Osteoblast (primary cell): Measurements from ENCODE around the gene DRG1. TPM values are rescaled to one million over a fixed set of nuclear protein-coding genes. Genes with fewer than 3 reads are reported as not detected.
A peak's percentile ranks its signal among the peaks of the same experiment; 100 is the strongest.
"Not testable (repeated sequence)": the region's sequence is repeated elsewhere in the genome, so short reads cannot be mapped to it uniquely, and the experiment has no call there.

ENCODE experiments used
- DNase-seq: peaks from one replicate; pipeline ENCODE4 v3.0.0; 2011; ENCODE audit warnings: low spot score, mixed read lengths; ENCODE audit not compliant: insufficient read length; ENCODE audit errors: missing footprints
- H2AFZ ChIP-seq: 2 replicates; pipeline ENCODE4 v1.6.0; 2011; ENCODE audit warnings: mild to moderate bottlenecking, low read length
- H3K27ac ChIP-seq: 2 replicates; pipeline ENCODE4 v1.5.1; 2011; ENCODE audit warnings: mild to moderate bottlenecking, low read depth, low read length, moderate library complexity
- H3K27me3 ChIP-seq: 2 replicates; pipeline ENCODE4 v1.6.0; 2012; ENCODE audit warnings: mild to moderate bottlenecking, control low read depth, inconsistent platforms, low read length, moderate library complexity; ENCODE audit not compliant: insufficient read depth
- H3K36me3 ChIP-seq: 2 replicates; pipeline ENCODE4 v1.5.1; 2011; ENCODE audit warnings: mild to moderate bottlenecking, low read length, control low read depth, moderate library complexity; ENCODE audit not compliant: insufficient read depth
- H3K4me1 ChIP-seq: 2 replicates; pipeline ENCODE4 v1.5.1; 2011; ENCODE audit warnings: mild to moderate bottlenecking, low read length, control low read depth, moderate library complexity; ENCODE audit not compliant: insufficient read depth
- H3K4me2 ChIP-seq: 2 replicates; pipeline ENCODE4 v1.6.0; 2011; ENCODE audit warnings: mild to moderate bottlenecking, low read length; ENCODE audit not compliant: insufficient read depth
- H3K4me3 ChIP-seq: fragments of 200-600 bp; sonication (generic); 3 replicates; pipeline ENCODE4 v1.5.1; 2012; ENCODE audit warnings: mild to moderate bottlenecking, low read length, inconsistent platforms; ENCODE audit not compliant: insufficient read depth
- H3K79me2 ChIP-seq: 2 replicates; pipeline ENCODE4 v1.6.0; 2012; ENCODE audit warnings: mild to moderate bottlenecking, low read length, control low read depth, inconsistent platforms; ENCODE audit not compliant: insufficient read depth
- H3K9me3 ChIP-seq: 2 replicates; pipeline ENCODE4 v1.5.1; 2011; ENCODE audit warnings: low read depth, low read length, control low read depth
- H4K20me1 ChIP-seq: 2 replicates; pipeline ENCODE4 v1.6.0; 2012; ENCODE audit warnings: mild to moderate bottlenecking, low read length, control low read depth; ENCODE audit not compliant: insufficient read depth
- total RNA-seq: library from RNA; depleted of rRNA; stranded (reverse); fragments of >200 nt; gene quantifications from 2 replicates; pipeline ENCODE4 v1.2.3, GENCODE V29; 2012
- TF ChIP-seq, protein P1 (sequence below): IDR thresholded peaks from 2 replicates; pipeline ENCODE4 v1.5.1; 2011; ENCODE audit warnings: mild to moderate bottlenecking, low read depth, low read length, moderate library complexity; ENCODE audit errors: extremely low read depth

Gene DRG1
- total RNA-seq, 1 donor, result 68.0 TPM

DNA sequence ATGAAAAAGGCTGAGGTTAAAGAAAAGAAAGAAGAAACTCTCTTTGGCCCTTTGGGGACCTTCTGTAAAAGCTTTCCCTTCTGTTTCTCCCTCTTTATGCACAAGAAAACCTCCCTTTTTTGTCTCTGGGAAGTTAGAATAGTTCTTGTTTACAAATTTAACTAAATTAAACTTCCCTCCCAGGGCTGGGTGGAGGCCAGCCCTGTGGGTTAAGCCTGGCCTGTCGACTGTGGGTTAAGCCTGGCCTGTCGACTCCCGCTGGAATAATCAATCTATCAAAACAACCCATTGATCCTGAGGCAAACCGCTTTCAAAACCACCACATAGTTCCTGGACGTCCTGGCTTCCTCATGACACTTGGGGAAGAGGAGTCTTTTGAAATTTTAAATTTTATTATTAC is 1.2 kb upstream of the DRG1 start:
- no peak for DNase-seq

DNA sequence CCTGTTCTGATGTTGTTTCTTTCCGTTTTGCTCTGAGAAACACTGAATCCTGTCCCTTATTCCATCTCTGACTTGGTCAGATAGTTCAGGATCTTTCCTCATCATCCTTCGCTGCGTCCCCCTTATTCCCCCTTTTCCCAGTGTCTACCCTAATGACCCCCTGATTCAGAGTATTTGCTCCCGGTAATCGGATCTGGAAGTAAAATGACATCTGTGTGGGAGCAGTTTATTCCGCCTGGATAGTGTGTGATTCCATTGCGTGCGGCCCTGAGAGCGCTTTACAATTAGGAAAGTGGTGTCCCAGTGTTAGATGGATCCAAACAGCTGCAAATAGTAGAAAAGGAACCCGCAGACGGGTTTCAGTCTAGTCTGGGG is 606 bp downstream of the DRG1 start:
- Histone ChIP-seq H4K20me1 (peaks cover 7% of the 10 kb centered on the region), H3K36me3 (peaks cover 28% of the 10 kb centered on the region), H2AFZ (peak overlapping the region; percentile 99), H3K27ac (peak overlapping the region; percentile 93), H3K4me1 (peaks cover 18% of the 10 kb centered on the region), H3K4me3 (peak overlapping the region; percentile 90), H3K9me3 (no peaks in the 10 kb centered on the region), H3K4me2 (peak overlapping the region; percentile 96), H3K79me2 (peaks cover 53% of the 10 kb centered on the region), H3K27me3 (no peaks in the 10 kb centered on the region)
- peak; percentile 74 for DNase-seq
- TF ChIP-seq, protein P1, sequence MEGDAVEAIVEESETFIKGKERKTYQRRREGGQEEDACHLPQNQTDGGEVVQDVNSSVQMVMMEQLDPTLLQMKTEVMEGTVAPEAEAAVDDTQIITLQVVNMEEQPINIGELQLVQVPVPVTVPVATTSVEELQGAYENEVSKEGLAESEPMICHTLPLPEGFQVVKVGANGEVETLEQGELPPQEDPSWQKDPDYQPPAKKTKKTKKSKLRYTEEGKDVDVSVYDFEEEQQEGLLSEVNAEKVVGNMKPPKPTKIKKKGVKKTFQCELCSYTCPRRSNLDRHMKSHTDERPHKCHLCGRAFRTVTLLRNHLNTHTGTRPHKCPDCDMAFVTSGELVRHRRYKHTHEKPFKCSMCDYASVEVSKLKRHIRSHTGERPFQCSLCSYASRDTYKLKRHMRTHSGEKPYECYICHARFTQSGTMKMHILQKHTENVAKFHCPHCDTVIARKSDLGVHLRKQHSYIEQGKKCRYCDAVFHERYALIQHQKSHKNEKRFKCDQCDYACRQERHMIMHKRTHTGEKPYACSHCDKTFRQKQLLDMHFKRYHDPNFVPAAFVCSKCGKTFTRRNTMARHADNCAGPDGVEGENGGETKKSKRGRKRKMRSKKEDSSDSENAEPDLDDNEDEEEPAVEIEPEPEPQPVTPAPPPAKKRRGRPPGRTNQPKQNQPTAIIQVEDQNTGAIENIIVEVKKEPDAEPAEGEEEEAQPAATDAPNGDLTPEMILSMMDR, result no peak

More for the DNA sequence above, 1.2 kb upstream of the DRG1 start:
- H3K27ac ChIP-seq, result peak overlapping the region; percentile 93
- H2AFZ ChIP-seq, result peak overlapping the region; percentile 92
- H3K4me2 ChIP-seq, result peak overlapping the region; percentile 96
- no peaks in the 10 kb centered on the region for H3K9me3 ChIP-seq
- H3K36me3 ChIP-seq, result peaks cover 13% of the 10 kb centered on the region
- H3K4me3 ChIP-seq, result no peak overlapping the region
- H3K79me2 ChIP-seq, result peaks cover 38% of the 10 kb centered on the region
- H4K20me1 ChIP-seq, result peaks cover 4% of the 10 kb centered on the region
- TF ChIP-seq, protein P1, result no peak
- H3K4me1 ChIP-seq, result peaks cover 18% of the 10 kb centered on the region
- no peaks in the 10 kb centered on the region for H3K27me3 ChIP-seq

DNA sequence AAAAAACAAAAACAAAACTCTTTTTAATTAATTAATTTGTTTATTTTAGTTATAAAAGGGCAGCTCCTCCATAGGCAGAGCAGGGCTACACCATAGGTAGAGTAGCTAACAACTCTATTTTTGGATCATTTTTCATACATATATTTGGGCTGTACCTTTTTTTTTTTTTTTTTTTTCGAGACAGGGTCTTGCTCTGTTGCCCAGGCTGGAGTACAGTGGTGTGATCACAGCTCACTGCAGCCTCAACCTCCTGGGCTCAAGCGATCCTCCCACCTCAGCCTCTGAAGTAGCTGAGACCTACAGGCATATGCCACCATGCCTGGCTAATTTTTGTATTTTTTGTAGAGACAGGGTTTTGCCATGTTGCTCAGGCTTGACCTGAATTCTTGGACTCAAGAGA is 2.9 kb downstream of the DRG1 start:
- H3K4me2 ChIP-seq, H3K9me3 ChIP-seq, H3K4me3 ChIP-seq, H2AFZ ChIP-seq, H3K27me3 ChIP-seq, H3K27ac ChIP-seq, DNase-seq: not testable (repeated sequence)
- Histone ChIP-seq H3K36me3 (peaks cover 48% of the 10 kb centered on the region), H3K79me2 (peaks cover 72% of the 10 kb centered on the region), H4K20me1 (peaks cover 12% of the 10 kb centered on the region), H3K4me1 (peaks cover 18% of the 10 kb centered on the region)

DNA sequence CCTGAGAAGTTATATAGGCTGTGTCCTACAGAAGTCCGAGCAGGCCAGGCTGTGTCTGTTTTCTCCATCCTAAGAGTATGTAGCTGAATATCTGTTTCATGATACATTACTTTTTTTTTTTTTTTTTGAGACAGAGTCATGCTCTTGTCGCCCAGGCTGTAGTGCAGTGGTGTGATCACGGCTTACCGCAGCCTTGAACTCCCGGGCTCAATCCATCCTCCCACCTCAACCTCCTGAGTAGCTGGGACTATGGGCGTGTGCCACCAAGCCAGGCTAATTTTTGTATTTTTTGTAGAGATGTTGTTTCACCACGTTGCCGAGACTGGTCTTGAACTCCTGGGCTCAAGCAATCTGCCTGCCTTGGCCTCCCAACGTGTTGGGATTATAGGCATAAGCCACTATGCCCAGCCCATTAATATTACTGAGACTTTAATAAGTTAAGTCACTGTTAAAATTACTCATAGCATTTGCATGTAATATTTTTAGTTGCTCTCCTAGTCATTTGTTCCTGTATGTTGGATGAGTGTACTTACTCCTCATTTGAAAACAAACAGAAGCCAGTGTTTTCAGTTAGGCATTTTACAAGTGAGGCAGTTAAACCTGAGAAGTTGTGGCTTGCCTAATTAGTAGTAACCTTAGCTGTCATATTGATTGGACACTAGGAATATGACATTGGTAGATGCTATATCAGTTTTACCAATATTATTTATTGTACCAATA is 26.1 kb downstream of the DRG1 start:
- Histone ChIP-seq H3K79me2 (peaks cover 3% of the 10 kb centered on the region), H4K20me1 (peaks cover 6% of the 10 kb centered on the region), H2AFZ (no peak overlapping the region), H3K4me2 (no peak overlapping the region), H3K9me3 (no peaks in the 10 kb centered on the region), H3K4me3 (no peak overlapping the region), H3K36me3 (peaks cover 78% of the 10 kb centered on the region), H3K27ac (no peak overlapping the region), H3K4me1 (no peaks in the 10 kb centered on the region), H3K27me3 (no peaks in the 10 kb centered on the region)
- TF ChIP-seq, protein P1, result no peak
- DNase-seq, result no peak
